BLaER1 treated with 17β-estradiol and CSF1 and Interleukin-3, amounts not matched to agents 10 nM and 100 nM (cell line): ENCODE results near the gene RNF4.

Experiments
- H3K27ac ChIP-seq, 11 experiments: shearing (Covaris generic); formaldehyde crosslinking; 2 replicates each; pipeline ENCODE4 v1.8.1; 2022
- H3K27me3 ChIP-seq, 11 experiments: shearing (Covaris generic); formaldehyde crosslinking; 2 replicates each; pipeline ENCODE4 v1.8.1; 2022
- H3K36me3 ChIP-seq, 11 experiments: shearing (Covaris generic); formaldehyde crosslinking; 2 replicates each; pipeline ENCODE4 v1.8.1; 2022
- H3K4me1 ChIP-seq, 10 experiments: shearing (Covaris generic); formaldehyde crosslinking; 2 replicates each; pipeline ENCODE4 v1.8.1; 2022
- H3K4me2 ChIP-seq, 11 experiments: shearing (Covaris generic); formaldehyde crosslinking; 2 replicates each; pipeline ENCODE4 v1.8.1; 2022
- H3K4me3 ChIP-seq, 10 experiments: shearing (Covaris generic); formaldehyde crosslinking; 2 replicates each; pipeline ENCODE4 v1.8.1; 2022
- H3K9ac ChIP-seq, 11 experiments: shearing (Covaris generic); formaldehyde crosslinking; 2 replicates each; pipeline ENCODE4 v1.8.1; 2022
- H3K9me3 ChIP-seq, 11 experiments: shearing (Covaris generic); formaldehyde crosslinking; replicated peaks in 1 of 11; 2 replicates each; pipeline ENCODE4 v1.8.1; 2022
- H4K20me1 ChIP-seq, 11 experiments: shearing (Covaris generic); formaldehyde crosslinking; 2 replicates each; pipeline ENCODE4 v1.8.1; 2022
- Cebpa-rat ChIP-seq, 11 experiments: shearing (Covaris generic); IDR thresholded peaks; 2 replicates each; pipeline ENCODE4 v1.8.1; 2022

The RNF4 gene

DNA sequence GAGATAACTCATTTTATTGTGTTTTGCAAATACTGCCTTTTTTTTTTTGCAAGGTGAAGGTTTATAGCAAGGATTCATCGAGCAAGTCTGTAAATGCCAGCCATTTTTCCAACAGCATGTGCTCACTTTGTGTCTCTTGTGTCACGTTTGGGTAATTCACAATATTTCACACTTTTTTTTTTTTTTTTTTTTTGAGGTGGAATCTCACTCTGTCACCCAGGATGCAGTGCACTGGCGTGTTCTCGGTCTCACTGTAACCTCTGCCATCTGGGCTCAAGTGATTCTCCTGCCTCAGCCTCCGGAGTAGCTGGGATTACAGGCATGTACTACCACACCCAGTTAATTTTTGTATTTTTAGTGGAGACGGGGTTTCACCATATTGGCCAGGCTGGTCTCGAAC lies 1.9 kb downstream of the RNF4 start:
- H3K36me3 ChIP-seq = peaks cover 48 to 53% (median 52%) of the 10 kb centered on the region in 11 experiments
- H3K4me1 ChIP-seq = peaks cover 39 to 64% (median 55%) of the 10 kb centered on the region in 10 experiments
- H3K27ac ChIP-seq = peak overlapping the region in 2 of 11 experiments; percentile 87 to 94; a peak in 3 of 22 replicates
- peak overlapping the region; percentile 86 to 99 (median 98); a peak in 18 of 20 replicates for H3K4me3 ChIP-seq
- no peak for TF ChIP-seq Cebpa-rat (IDR thresholded peaks at IDR 0.05)
- H3K9me3 ChIP-seq = peaks cover 0 to 18% (median 8%) of the 10 kb centered on the region in 11 experiments; a peak in 11 of 22 replicates
- H3K27me3 ChIP-seq = no peaks in the 10 kb centered on the region
- peak overlapping the region; percentile 82 to 97 (median 90) for H3K4me2 ChIP-seq
- peaks cover 61 to 68% (median 65%) of the 10 kb centered on the region in 11 experiments for H4K20me1 ChIP-seq
- H3K9ac ChIP-seq = peak overlapping the region; percentile 93 to 99 (median 97); a peak in 21 of 22 replicates

- no peak for TF ChIP-seq Cebpa-rat (IDR thresholded peaks at IDR 0.05)
- H4K20me1 ChIP-seq = peaks cover 75 to 82% (median 79%) of the 10 kb centered on the region in 11 experiments
- H3K36me3 ChIP-seq = peaks cover 62 to 67% (median 66%) of the 10 kb centered on the region in 11 experiments
- H3K9me3 ChIP-seq = peaks cover 0 to 18% (median 8%) of the 10 kb centered on the region in 11 experiments; a peak in 11 of 22 replicates
- peak overlapping the region in 8 of 11 experiments; percentile 9 to 97 (median 88); a peak in 9 of 22 replicates for H3K4me2 ChIP-seq
- peak overlapping the region in 1 of 11 experiments; percentile 34; a peak in 1 of 22 replicates for H3K27ac ChIP-seq
- no peaks in the 10 kb centered on the region for H3K27me3 ChIP-seq
- no peak overlapping the region for H3K9ac ChIP-seq
- 0 out of 20 replicates have a peak overlapping the region, but pooled peaks of 1 of the 10 experiments have one; percentile 97 for H3K4me3 ChIP-seq
- peaks cover 52 to 74% (median 67%) of the 10 kb centered on the region in 10 experiments for H3K4me1 ChIP-seq
Measured at GRCh38 chr4:2472187-2472586, 3.3 kb downstream of the RNF4 start.

DNA sequence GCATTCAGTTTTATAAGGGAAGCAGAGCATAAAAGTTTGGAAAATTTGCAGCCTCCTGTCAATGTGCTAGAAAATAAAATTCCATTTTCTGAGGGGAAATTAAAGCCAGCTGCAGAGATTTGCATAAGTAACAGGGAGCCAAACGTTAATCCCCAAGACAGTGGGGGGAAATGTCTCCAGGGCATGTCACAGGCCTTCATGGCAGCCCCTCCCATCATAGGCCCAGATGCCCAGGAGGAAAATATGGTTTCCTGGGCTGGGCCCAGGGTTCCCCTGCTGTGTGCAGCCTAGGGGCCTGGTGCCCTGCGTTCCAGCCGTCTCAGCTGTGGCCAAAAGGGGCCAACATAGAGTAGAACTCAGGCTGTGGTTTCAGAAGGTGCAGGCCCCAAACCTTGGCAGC lies 9.3 kb downstream of the RNF4 start:
- Histone ChIP-seq H3K9me3 (0 out of 22 replicates have a peak, but pooled peaks cover 0 to 4% (median 0%) of the 10 kb centered on the region in 11 experiments), H3K9ac (peak overlapping the region in 4 of 11 experiments; percentile 15 to 25 (median 20); a peak in 3 of 22 replicates), H3K4me2 (peak overlapping the region; percentile 32 to 95 (median 82)), H3K27me3 (no peaks in the 10 kb centered on the region), H3K36me3 (peaks cover 51 to 87% (median 72%) of the 10 kb centered on the region in 11 experiments), H3K4me3 (0 out of 20 replicates have a peak overlapping the region, but pooled peaks of 1 of the 10 experiments have one; percentile 8), H3K4me1 (peaks cover 83 to 97% (median 88%) of the 10 kb centered on the region in 10 experiments), H4K20me1 (peaks cover 100% of the 10 kb centered on the region in 11 experiments), H3K27ac (no peak overlapping the region; a peak in 1 of 22 replicates)
- TF ChIP-seq Cebpa-rat (IDR thresholded peaks at IDR 0.05) = no peak

- H3K4me1 ChIP-seq = peaks cover 96 to 100% (median 98%) of the 10 kb centered on the region in 10 experiments
- H3K4me2 ChIP-seq = peak overlapping the region; percentile 51 to 95 (median 82)
- H3K9me3 ChIP-seq = no peaks in the 10 kb centered on the region
- no peak for TF ChIP-seq Cebpa-rat (IDR thresholded peaks at IDR 0.05)
- no peak overlapping the region for H3K27ac ChIP-seq
- H3K36me3 ChIP-seq = peaks cover 27 to 63% (median 48%) of the 10 kb centered on the region in 11 experiments
- peak overlapping the region in 3 of 11 experiments; percentile 9 to 57 (median 44); a peak in 1 of 22 replicates for H3K9ac ChIP-seq
- peaks cover 98 to 100% (median 100%) of the 10 kb centered on the region in 11 experiments for H4K20me1 ChIP-seq
- H3K27me3 ChIP-seq = no peaks in the 10 kb centered on the region
- H3K4me3 ChIP-seq = no peak overlapping the region
Measured at GRCh38 chr4:2480649-2481048, 11.7 kb downstream of the RNF4 start.

DNA sequence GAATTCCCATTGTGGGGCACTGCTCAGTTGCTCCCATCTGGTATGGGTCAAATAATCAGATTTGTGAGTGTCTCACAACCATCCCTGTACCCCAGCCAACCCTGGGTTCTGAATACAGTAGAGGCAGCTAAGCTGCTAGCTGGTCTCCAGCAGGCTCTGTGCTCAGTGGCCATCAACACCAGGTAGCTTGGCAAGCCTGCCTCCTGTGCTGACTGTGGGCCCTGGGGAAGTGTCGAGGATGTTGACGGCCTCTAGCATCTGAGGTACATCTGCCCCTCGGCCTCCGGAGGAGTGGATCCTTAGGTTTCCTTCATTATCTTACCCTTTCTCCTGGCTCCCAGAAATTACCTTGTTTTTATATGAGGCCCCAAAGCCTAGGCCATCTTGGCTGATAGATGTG lies 13.3 kb downstream of the RNF4 start:
- peaks cover 14 to 48% (median 41%) of the 10 kb centered on the region in 11 experiments; a peak in 19 of 22 replicates for H3K36me3 ChIP-seq
- TF ChIP-seq Cebpa-rat (IDR thresholded peaks at IDR 0.05) = no peak
- peak overlapping the region; percentile 51 to 95 (median 82) for H3K4me2 ChIP-seq
- peak overlapping the region; percentile 9 to 60 (median 50); a peak in 18 of 22 replicates for H3K9ac ChIP-seq
- H3K27ac ChIP-seq = peak overlapping the region in 9 of 11 experiments; percentile 2 to 54 (median 31); a peak in 14 of 22 replicates
- no peaks in the 10 kb centered on the region for H3K9me3 ChIP-seq
- H4K20me1 ChIP-seq = peaks cover 98 to 100% (median 100%) of the 10 kb centered on the region in 11 experiments
- 0 out of 20 replicates have a peak overlapping the region, but pooled peaks of 2 of the 10 experiments have one; percentile 0 to 4 for H3K4me3 ChIP-seq
- no peaks in the 10 kb centered on the region for H3K27me3 ChIP-seq
- H3K4me1 ChIP-seq = peaks cover 97 to 100% (median 99%) of the 10 kb centered on the region in 10 experiments

- Histone ChIP-seq H3K9ac (peak overlapping the region; percentile 9 to 60 (median 50); a peak in 17 of 22 replicates), H3K4me1 (peaks cover 96 to 100% (median 99%) of the 10 kb centered on the region in 10 experiments), H3K36me3 (peaks cover 12 to 47% (median 43%) of the 10 kb centered on the region in 11 experiments; a peak in 19 of 22 replicates), H3K9me3 (no peaks in the 10 kb centered on the region), H3K27ac (peak overlapping the region in 9 of 11 experiments; percentile 2 to 54 (median 31); a peak in 15 of 22 replicates), H3K27me3 (no peaks in the 10 kb centered on the region), H3K4me2 (peak overlapping the region; percentile 51 to 95 (median 82)), H4K20me1 (peaks cover 98 to 100% (median 100%) of the 10 kb centered on the region in 11 experiments), H3K4me3 (no peak overlapping the region)
- TF ChIP-seq Cebpa-rat (IDR thresholded peaks at IDR 0.05) = no peak
Measured at GRCh38 chr4:2482693-2483092, 13.8 kb downstream of the RNF4 start.

DNA sequence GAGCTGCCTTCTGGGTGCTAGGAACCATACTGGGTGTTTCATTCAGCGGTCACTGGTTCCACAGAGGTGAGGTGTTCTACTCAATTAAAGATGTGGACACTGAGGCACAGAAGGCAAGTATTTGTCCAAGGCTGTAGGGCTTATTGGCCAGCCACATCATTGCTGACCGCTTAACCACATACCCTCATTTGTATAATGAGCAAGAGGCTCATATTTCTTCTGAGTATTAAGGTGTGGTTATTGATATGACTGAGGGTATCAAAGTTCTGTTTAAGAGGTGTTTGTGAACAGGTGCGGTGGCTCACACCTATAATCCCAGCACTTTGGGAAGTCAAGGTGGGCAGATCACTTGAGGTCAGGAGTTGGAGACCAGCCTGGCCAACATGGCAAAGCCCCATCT lies 14.3 kb downstream of the RNF4 start:
- peaks cover 90 to 100% (median 96%) of the 10 kb centered on the region in 10 experiments for H3K4me1 ChIP-seq
- no peaks in the 10 kb centered on the region for H3K9me3 ChIP-seq
- no peak overlapping the region for H3K9ac ChIP-seq
- peaks cover 12 to 53% (median 45%) of the 10 kb centered on the region in 11 experiments; a peak in 20 of 22 replicates for H3K36me3 ChIP-seq
- peak overlapping the region; percentile 51 to 95 (median 82) for H3K4me2 ChIP-seq
- no peak for TF ChIP-seq Cebpa-rat (IDR thresholded peaks at IDR 0.05)
- H3K27me3 ChIP-seq = no peaks in the 10 kb centered on the region
- peak overlapping the region in 3 of 11 experiments; percentile 18 to 53 (median 31); a peak in 3 of 22 replicates for H3K27ac ChIP-seq
- H4K20me1 ChIP-seq = peaks cover 98 to 100% (median 100%) of the 10 kb centered on the region in 11 experiments
- H3K4me3 ChIP-seq = no peak overlapping the region

DNA sequence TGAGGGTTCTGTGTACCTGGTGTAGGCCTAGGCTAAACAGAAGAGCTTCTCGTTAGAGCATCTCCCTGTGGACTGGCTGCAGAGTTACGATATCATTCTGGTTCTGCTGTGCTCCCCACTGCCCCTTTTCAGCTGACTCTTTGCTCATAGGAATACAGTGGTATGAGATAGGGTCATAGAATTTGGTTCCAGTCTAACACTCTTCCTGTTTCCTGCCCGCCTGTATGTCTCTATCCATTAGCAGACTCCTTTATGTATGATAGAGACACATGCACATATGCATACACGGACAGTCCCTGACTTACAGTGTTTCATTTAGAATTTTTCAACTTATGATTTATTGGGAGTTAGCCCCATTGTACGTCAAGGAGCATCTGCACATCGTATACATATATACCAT lies 15.3 kb downstream of the RNF4 start:
- no peaks in the 10 kb centered on the region for H3K27me3 ChIP-seq
- TF ChIP-seq Cebpa-rat (IDR thresholded peaks at IDR 0.05) = no peak
- H3K4me3 ChIP-seq = peak overlapping the region in 3 of 10 experiments; percentile 12 to 39 (median 23); a peak in 3 of 20 replicates
- peaks cover 98 to 100% (median 100%) of the 10 kb centered on the region in 11 experiments for H4K20me1 ChIP-seq
- no peaks in the 10 kb centered on the region for H3K9me3 ChIP-seq
- H3K27ac ChIP-seq = peak overlapping the region in 3 of 11 experiments; percentile 50 to 51 (median 51); a peak in 5 of 22 replicates
- peak overlapping the region; percentile 69 to 95 (median 88) for H3K4me2 ChIP-seq
- peak overlapping the region in 5 of 11 experiments; percentile 34 to 59 (median 50); a peak in 7 of 22 replicates for H3K9ac ChIP-seq
- peaks cover 81 to 98% (median 86%) of the 10 kb centered on the region in 10 experiments for H3K4me1 ChIP-seq
- H3K36me3 ChIP-seq = peaks cover 10 to 55% (median 47%) of the 10 kb centered on the region in 11 experiments
